Upper lobe of left lung (tissue), 6 donors: ENCODE measurements around the gene MEAK7. TPM values are rescaled to one million over a fixed set of nuclear protein-coding genes. Genes with fewer than 3 reads are reported as not detected.

Experiments
- ATAC-seq, 2 donors: fragments of 200-7000 bp; cut with Tn5 transposase; one replicate each; pipeline ENCODE4 v1.9.1; 2022; ENCODE audit warnings: mild to moderate bottlenecking in 2 of 2, moderate library complexity in 2 of 2; ENCODE audit not compliant: low FRiP score in 2 of 2
- DNase-seq, 2 donors: peaks; one replicate each; pipeline ENCODE4 v3.0.0-alpha.2; 2019 to 2020
- H3K27ac ChIP-seq, 4 donors: fragments of 200-600 bp; sonication (generic); one replicate each; pipeline ENCODE4 v1.5.1; 2016 to 2019
- H3K27me3 ChIP-seq, 4 donors: fragments of 200-600 bp; sonication (generic); one replicate each; pipeline ENCODE4 v1.5.1; 2017 to 2019
- H3K36me3 ChIP-seq, 4 donors: fragments of 200-600 bp; sonication (generic); one replicate each; pipeline ENCODE4 v1.5.1; 2016 to 2019
- H3K4me1 ChIP-seq, 4 donors: fragments of 200-600 bp; sonication (generic); one replicate each; pipeline ENCODE4 v1.5.1; 2018 to 2019
- H3K4me3 ChIP-seq, 4 donors: fragments of 200-600 bp; sonication (generic); one replicate each; pipeline ENCODE4 v1.5.1; 2017 to 2019; ENCODE audit warnings: mild to moderate bottlenecking in 2 of 4, moderate library complexity in 1 of 4
- H3K9me3 ChIP-seq, 4 donors: fragments of 200-600 bp; sonication (generic); one replicate each; pipeline ENCODE4 v1.5.1; 2018 to 2019
- CTCF ChIP-seq, 6 experiments: fragments of 450-650 bp in 4 of 6; fragments of 200-600 bp in 2 of 6; sonication (generic) in 2 of 6; IDR thresholded peaks; one replicate each; pipeline ENCODE4 v1.5.1; 2016 to 2019; ENCODE audit warnings: antibody characterized with exemption in 6 of 6
- EP300 ChIP-seq, 4 donors: sonication (generic); formaldehyde crosslinking; IDR thresholded peaks; one replicate each; pipeline ENCODE4 v1.5.1; 2017; ENCODE audit warnings: antibody characterized with exemption in 4 of 4, control low read depth in 2 of 4
- POLR2A ChIP-seq, 4 donors: fragments of 450-650 bp; IDR thresholded peaks; one replicate each; pipeline ENCODE4 v1.5.1; 2016 to 2017; ENCODE audit warnings: antibody characterized with exemption in 4 of 4, mild to moderate bottlenecking in 2 of 4
- POLR2AphosphoS5 ChIP-seq, 2 donors: sonication (generic); formaldehyde crosslinking; IDR thresholded peaks; one replicate each; pipeline ENCODE4 v1.5.1; 2017; ENCODE audit warnings: antibody characterized with exemption in 2 of 2
- WGBS, 2 donors: methylation state at CpG; one replicate each; pipeline ENCODE4 v1.1.5; 2017 to 2018; 5-methylcytosine and 5-hydroxymethylcytosine counted together
- total RNA-seq, 6 donors: library from RNA; depleted of rRNA in 4 of 6; stranded (reverse); fragments of >200 nt in 4 of 6; gene quantifications; one replicate each; pipeline versions ENCODE4 v1.1.0 to v1.2.1, GENCODE V29; 2016 to 2021
- donor health status: DM: no; HTN: no; CAD: no; lungs with moderate emphysema.
- donor health status: DM: no; HTN: yes; CAD: no; lungs with severe emphysema.

The MEAK7 gene
- total RNA-seq, 6 donors from 2014 or later, result 8.5 to 32.8 (median 12.2) TPM

- Histone ChIP-seq H3K9me3 (no peaks in the 10 kb centered on the region), H3K4me1 (peaks cover 6 to 11% (median 8%) of the 10 kb centered on the region in 4 donors), H3K27ac (no peak overlapping the region), H3K27me3 (no peaks in the 10 kb centered on the region), H3K4me3 (no peak overlapping the region), H3K36me3 (peaks cover 12 to 47% (median 25%) of the 10 kb centered on the region in 4 donors)
- no peak for TF ChIP-seq POLR2A (IDR thresholded peaks at IDR 0.05)
- TF ChIP-seq EP300 (IDR thresholded peaks at IDR 0.05), result no peak
- no peak for TF ChIP-seq CTCF (IDR thresholded peaks at IDR 0.05)
- TF ChIP-seq POLR2AphosphoS5 (IDR thresholded peaks at IDR 0.05), result no peak
- DNase-seq (peak in 1 of 2 donors; percentile 17), ATAC-seq (no peak)
- WGBS, 2 donors, result 91 to 93% methylated on average over 13 of the region's 13 CpGs
Observed at GRCh38 chr16:84498859-84499620, 5.4 kb downstream of the MEAK7 start.

GRCh38 chr16:84498223-84498610 lies 6.2 kb downstream of the MEAK7 start:
- Histone ChIP-seq H3K27me3 (no peaks in the 10 kb centered on the region), H3K27ac (no peak overlapping the region), H3K9me3 (peaks cover 0 to 3% (median 0%) of the 10 kb centered on the region in 4 donors), H3K4me3 (no peak overlapping the region), H3K4me1 (peaks cover 0 to 2% (median under 1%) of the 10 kb centered on the region in 4 donors), H3K36me3 (peaks cover 12 to 55% (median 28%) of the 10 kb centered on the region in 4 donors)
- ATAC-seq (no peak), DNase-seq (no peak)
- TF ChIP-seq EP300 (IDR thresholded peaks at IDR 0.05) (no peak), POLR2AphosphoS5 (IDR thresholded peaks at IDR 0.05) (no peak), CTCF (IDR thresholded peaks at IDR 0.05) (no peak), POLR2A (IDR thresholded peaks at IDR 0.05) (no peak)
- 96 to 98% methylated on average over 2 of the region's 2 CpGs for WGBS, 2 donors

- WGBS, 2 donors, result 89 to 90% methylated on average over 18 of the region's 18 CpGs
- DNase-seq, result peak in 1 of 2 donors; percentile 1
- TF ChIP-seq POLR2A (IDR thresholded peaks at IDR 0.05) (no peak), POLR2AphosphoS5 (IDR thresholded peaks at IDR 0.05) (no peak), CTCF (IDR thresholded peaks at IDR 0.05) (no peak), EP300 (IDR thresholded peaks at IDR 0.05) (no peak)
- H3K4me1 ChIP-seq, result no peaks in the 10 kb centered on the region
- ATAC-seq, result no peak
- H3K27me3 ChIP-seq, result no peaks in the 10 kb centered on the region
- no peak overlapping the region for H3K4me3 ChIP-seq
- H3K27ac ChIP-seq, result no peak overlapping the region
- peaks cover 12 to 61% (median 28%) of the 10 kb centered on the region in 4 donors for H3K36me3 ChIP-seq
- H3K9me3 ChIP-seq, result peaks cover 0 to 3% (median 0%) of the 10 kb centered on the region in 4 donors
Observed at GRCh38 chr16:84497418-84498222, 6.8 kb downstream of the MEAK7 start.

GRCh38 chr16:84496991-84497390 lies 7.5 kb downstream of the MEAK7 start:
- 93 to 97% methylated on average over 3 of the region's 3 CpGs for WGBS, 2 donors
- H3K4me3 ChIP-seq, result no peak overlapping the region
- peaks cover 0 to 3% (median 0%) of the 10 kb centered on the region in 4 donors for H3K9me3 ChIP-seq
- no peak overlapping the region for H3K27ac ChIP-seq
- DNase-seq (peak in 1 of 2 donors; percentile 6), ATAC-seq (no peak)
- H3K36me3 ChIP-seq, result peaks cover 12 to 57% (median 28%) of the 10 kb centered on the region in 4 donors
- no peaks in the 10 kb centered on the region for H3K27me3 ChIP-seq
- TF ChIP-seq CTCF (IDR thresholded peaks at IDR 0.05), result no peak
- TF ChIP-seq EP300 (IDR thresholded peaks at IDR 0.05), result no peak
- no peak for TF ChIP-seq POLR2A (IDR thresholded peaks at IDR 0.05)
- TF ChIP-seq POLR2AphosphoS5 (IDR thresholded peaks at IDR 0.05), result no peak
- H3K4me1 ChIP-seq, result no peaks in the 10 kb centered on the region
